HCT116 (cell line): ENCODE results near the gene CHRNB4. TPM values are rescaled to one million over a fixed set of nuclear protein-coding genes. Genes with fewer than 3 reads are reported as not detected.

Experiments used
- ATAC-seq: fragments of 200-7000 bp; cut with Tn5 transposase; 2 replicates; pipeline ENCODE4 v1.9.1; 2020; ENCODE audit warnings: mild to moderate bottlenecking, moderate library complexity
- BruUV-seq: library from RNA; stranded (reverse); fragments of 400-500 nt; replicated peaks from 2 replicates; lab custom pipeline; 2021; lab: Mats Ljungman, UMichigan
- CTCF ChIA-PET: fragments of 300-600 bp; sonication (Branson Sonifier 250); formaldehyde crosslinking; loops from one replicate; lab custom pipeline; 2021; ENCODE audit warnings: antibody characterized with exemption; lab: Charles Lee
- POLR2A ChIA-PET: fragments of 300-600, 350-600 bp; sonication (Branson Sonifier 250); formaldehyde crosslinking; loops from one replicate; lab custom pipeline; 2021; ENCODE audit warnings: antibody characterized with exemption; lab: Charles Lee
- RAD21 ChIA-PET, 2 experiments: fragments of 300-600 bp; sonication (Branson Sonifier 250); formaldehyde crosslinking; loops; one replicate each; lab custom pipeline; 2023; ENCODE audit warnings: low total read pairs in 2 of 2; ENCODE audit not compliant: uncharacterized antibody in 2 of 2, unreplicated experiment in 2 of 2, low non-redundant PET in 1 of 2; lab: Charles Lee
- DNase-seq: peaks from one replicate; pipeline ENCODE4 v3.0.0-alpha.2; 2010; ENCODE audit warnings: low read depth, low spot score
- H2AFZ ChIP-seq: fragments of 200-600 bp; shearing (Covaris generic), sonication (generic); 2 replicates; pipeline ENCODE4 v1.6.1; 2017; ENCODE audit warnings: low read depth, mixed run types, mixed read lengths, antibody characterized with exemption, low read length; ENCODE audit not compliant: poor library complexity, severe bottlenecking
- H3K27ac ChIP-seq: 2 replicates; pipeline ENCODE4 v1.5.1; 2012; ENCODE audit warnings: low read depth, low read length
- H3K27me3 ChIP-seq: fragments of 200-600 bp; sonication (generic); 2 replicates; pipeline ENCODE4 v1.6.1; 2016; ENCODE audit warnings: mixed run types, low read length, mixed read lengths; ENCODE audit not compliant: insufficient read depth
- H3K36me3 ChIP-seq, 2 experiments: fragments of 200-500 bp in 1 of 2; fragments of 200-600 bp in 1 of 2; sonication (Bioruptor generic) in 1 of 2; sonication (generic) in 1 of 2; 2 replicates each; pipeline versions ENCODE4 v1.5.1 to v1.6.1; 2014 to 2016; ENCODE audit warnings: low read length in 2 of 2, inconsistent platforms in 1 of 2, mixed read lengths in 1 of 2, mixed run types in 1 of 2; ENCODE audit not compliant: insufficient read depth in 2 of 2, control insufficient read depth in 1 of 2
- H3K4me1 ChIP-seq, 2 experiments: fragments of 200-600 bp in 1 of 2; sonication (generic) in 1 of 2; 2 replicates each; pipeline versions ENCODE4 v1.5.1 to v1.6.1; 2012 to 2017; ENCODE audit warnings: low read length in 2 of 2, inconsistent platforms in 1 of 2, mild to moderate bottlenecking in 1 of 2, mixed read lengths in 1 of 2, mixed run types in 1 of 2, moderate library complexity in 1 of 2; ENCODE audit not compliant: insufficient read depth in 2 of 2, control insufficient read depth in 1 of 2
- H3K4me2 ChIP-seq: fragments of 200-600 bp; sonication (generic); 2 replicates; pipeline ENCODE4 v1.6.1; 2017; ENCODE audit warnings: mixed run types, low read length, mixed read lengths
- H3K4me3 ChIP-seq, 2 experiments: fragments of 200-600 bp in 1 of 2; sonication (generic) in 1 of 2; replicated peaks in 1 of 2; 2 replicates each; pipeline ENCODE4 v1.5.1; 2011 to 2016; ENCODE audit warnings: low read length in 2 of 2, control low read depth in 1 of 2, low read depth in 1 of 2, mild to moderate bottlenecking in 1 of 2, mixed read lengths in 1 of 2, mixed run types in 1 of 2
- H3K79me2 ChIP-seq: fragments of 200-600 bp; sonication (generic); 2 replicates; pipeline ENCODE4 v1.6.1; 2017; ENCODE audit warnings: mild to moderate bottlenecking, mixed run types, low read length, moderate library complexity, mixed read lengths; ENCODE audit not compliant: insufficient read depth
- H3K9ac ChIP-seq: fragments of 200-600 bp; sonication (generic); 2 replicates; pipeline ENCODE4 v1.6.1; 2016; ENCODE audit warnings: low read length, mixed read lengths
- H3K9me2 ChIP-seq: fragments of 200-600 bp; sonication (generic), shearing (Covaris generic); 2 replicates; pipeline ENCODE4 v1.6.1; 2017; ENCODE audit warnings: mixed run types, mild to moderate bottlenecking, moderate library complexity; ENCODE audit not compliant: insufficient read depth
- H3K9me3 ChIP-seq, 2 experiments: fragments of 200-500 bp in 1 of 2; fragments of 200-600 bp in 1 of 2; sonication (Bioruptor generic) in 1 of 2; sonication (generic) in 1 of 2; 2 replicates each; pipeline ENCODE4 v1.6.1; 2014 to 2017; ENCODE audit warnings: low read length in 2 of 2, mixed read lengths in 2 of 2, inconsistent platforms in 1 of 2, low read depth in 1 of 2, mild to moderate bottlenecking in 1 of 2, mixed run types in 1 of 2, moderate library complexity in 1 of 2; ENCODE audit not compliant: control insufficient read depth in 1 of 2, insufficient read depth in 1 of 2
- H4K20me1 ChIP-seq: fragments of 200-600 bp; sonication (generic), shearing (Covaris generic); 2 replicates; pipeline ENCODE4 v1.6.1; 2017; ENCODE audit warnings: mixed run types, mild to moderate bottlenecking, moderate library complexity; ENCODE audit not compliant: insufficient read depth
- CBX3 ChIP-seq: IDR thresholded peaks from 2 replicates; pipeline ENCODE4 v1.6.1; 2012; ENCODE audit warnings: low read depth
- CEBPB ChIP-seq: IDR thresholded peaks from 2 replicates; pipeline ENCODE4 v1.6.1; 2012; ENCODE audit warnings: low read depth
- EGR1 ChIP-seq: IDR thresholded peaks from 2 replicates; pipeline ENCODE4 v1.6.1; 2012; ENCODE audit warnings: low read depth
- EZH2 ChIP-seq: fragments of 200-600 bp; sonication (generic); IDR thresholded peaks from 2 replicates; pipeline ENCODE4 v1.6.1; 2017; ENCODE audit warnings: antibody characterized with exemption, mixed run types
- EZH2phosphoT487 ChIP-seq: fragments of 200-600 bp; IDR thresholded peaks from 2 replicates; pipeline ENCODE4 v1.6.1; 2018; ENCODE audit warnings: antibody characterized with exemption, borderline replicate concordance
- FOSL1 ChIP-seq: IDR thresholded peaks from 2 replicates; pipeline ENCODE4 v1.6.1; 2012; ENCODE audit warnings: low read depth
- RAD21 ChIP-seq: IDR thresholded peaks from 2 replicates; pipeline ENCODE4 v1.6.1; 2012; ENCODE audit warnings: low read depth, mild to moderate bottlenecking
- SP1 ChIP-seq: IDR thresholded peaks from 2 replicates; pipeline ENCODE4 v1.6.1; 2012; ENCODE audit warnings: low read depth
- TCF7L2 ChIP-seq: IDR thresholded peaks from 2 replicates; pipeline ENCODE4 v1.7.0; 2011; ENCODE audit warnings: borderline replicate concordance, inconsistent platforms; ENCODE audit not compliant: insufficient read depth, insufficient read length; ENCODE audit errors: extremely low read depth
- intact Hi-C: fragments of 100-400 bp; cut with micrococcal nuclease; formaldehyde crosslinking; loops from 2 replicates; pipeline ENCODE4 v1.10.0; 2022
- total RNA-seq: library from RNA; stranded (reverse); gene quantifications from one replicate; pipeline ENCODE4 v1.2.1, GENCODE V29; 2021; ENCODE audit not compliant: unreplicated experiment

The CHRNB4 gene
- total RNA-seq, 1 experiment from 2014 or later, result 2.0 TPM

DNA sequence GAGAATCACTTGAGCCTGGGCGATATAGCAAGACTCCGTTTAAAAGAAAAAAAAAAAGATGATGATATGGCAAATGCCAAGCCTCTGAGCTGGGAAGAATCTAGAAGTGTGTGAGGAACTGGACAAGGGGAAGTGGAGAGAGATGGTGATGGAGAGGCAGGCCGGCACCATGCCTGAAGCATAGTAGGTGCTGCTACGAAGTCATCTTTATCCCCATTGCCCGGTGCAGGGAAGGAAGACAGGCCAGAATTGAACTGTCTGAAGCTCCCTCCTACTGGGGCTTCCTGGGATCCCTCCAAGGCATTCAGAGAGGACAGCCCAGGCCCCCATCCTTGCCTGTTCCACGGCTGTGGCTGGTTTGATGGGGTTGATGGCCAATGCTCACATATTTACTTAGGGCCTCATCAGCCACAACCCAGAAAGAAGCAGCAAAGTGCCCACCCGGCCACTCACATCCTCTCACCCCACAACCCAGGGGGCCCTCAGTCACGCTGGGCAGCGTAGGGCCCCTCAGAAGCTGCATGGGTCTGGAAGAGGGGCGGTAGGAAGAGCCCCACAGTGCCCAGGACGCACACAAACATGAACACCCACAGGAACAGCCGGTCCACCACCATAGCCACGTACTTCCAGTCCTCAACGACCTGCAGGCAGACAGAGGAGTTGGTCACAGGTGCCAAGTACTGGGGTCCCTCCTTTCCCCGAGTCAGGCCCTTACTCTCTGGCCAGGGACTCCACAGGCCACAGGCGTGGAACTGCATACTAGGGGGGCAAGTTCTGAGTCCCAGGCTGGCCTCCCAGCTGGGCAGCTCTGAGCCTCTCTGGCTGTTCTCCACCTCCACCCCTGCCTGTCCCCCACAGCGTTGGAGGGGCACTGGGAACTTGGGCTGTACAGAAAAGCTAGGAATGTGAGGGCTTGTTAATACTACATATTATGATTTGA is 16.1 kb downstream of the CHRNB4 start:
- H3K4me1 ChIP-seq, result no peaks in the 10 kb centered on the region
- no peak for TF ChIP-seq FOSL1
- no peak for TF ChIP-seq EGR1
- TF ChIP-seq EZH2, result no peak
- no peak for TF ChIP-seq TCF7L2
- no peak for TF ChIP-seq CEBPB
- TF ChIP-seq EZH2phosphoT487, result no peak
- TF ChIP-seq CBX3, result no peak
- no peak for TF ChIP-seq SP1
- TF ChIP-seq RAD21, result no peak
- no peak overlapping the region for H3K4me2 ChIP-seq
- ChIA-PET POLR2A (no interaction called here), CTCF (interaction anchor here (0.9 to 1.2 kb wide), 2 partner anchors 13 to 116 kb away, joined by 3 read pairs; no protein-coding TSS in a partner anchor), RAD21 (no interaction called here)
- no peaks in the 10 kb centered on the region for H3K79me2 ChIP-seq
- no peak overlapping the region for H2AFZ ChIP-seq
- H3K9ac ChIP-seq, result no peak overlapping the region
- H3K4me3 ChIP-seq, result no peak overlapping the region
- ATAC-seq (no peak), DNase-seq (no peak)
- H3K36me3 ChIP-seq, result no peaks in the 10 kb centered on the region
- BruUV-seq, result no TSS peak
- H3K27me3 ChIP-seq, result no peaks in the 10 kb centered on the region
- intact Hi-C loops, result no loop called here
- H3K27ac ChIP-seq, result no peak overlapping the region
- H3K9me3 ChIP-seq, result no peaks in the 10 kb centered on the region
- H3K9me2 ChIP-seq, result no peaks in the 10 kb centered on the region
- H4K20me1 ChIP-seq, result no peaks in the 10 kb centered on the region
